Testis (tissue), 2 donors: ENCODE measurements around the gene RMND1.
"Not testable (repeated sequence)": the region's sequence is repeated elsewhere in the genome, so short reads cannot be mapped to it uniquely, and the experiment has no call there.

ENCODE experiments used
- POLR2A ChIP-seq: fragments of 450-650 bp; IDR thresholded peaks from one replicate; pipeline ENCODE4 v1.6.1; 2017; ENCODE audit warnings: antibody characterized with exemption, mild to moderate bottlenecking, moderate library complexity
- TF ChIP-seq, protein P1 (sequence below), 3 experiments: fragments of 450-650 bp in 2 of 3; fragments of 200-600 bp in 1 of 3; sonication (generic) in 1 of 3; IDR thresholded peaks; one replicate each; pipeline ENCODE4 v1.5.1; 2016 to 2019; ENCODE audit warnings: antibody characterized with exemption in 3 of 3, mild to moderate bottlenecking in 2 of 3, moderate library complexity in 1 of 3

DNA sequence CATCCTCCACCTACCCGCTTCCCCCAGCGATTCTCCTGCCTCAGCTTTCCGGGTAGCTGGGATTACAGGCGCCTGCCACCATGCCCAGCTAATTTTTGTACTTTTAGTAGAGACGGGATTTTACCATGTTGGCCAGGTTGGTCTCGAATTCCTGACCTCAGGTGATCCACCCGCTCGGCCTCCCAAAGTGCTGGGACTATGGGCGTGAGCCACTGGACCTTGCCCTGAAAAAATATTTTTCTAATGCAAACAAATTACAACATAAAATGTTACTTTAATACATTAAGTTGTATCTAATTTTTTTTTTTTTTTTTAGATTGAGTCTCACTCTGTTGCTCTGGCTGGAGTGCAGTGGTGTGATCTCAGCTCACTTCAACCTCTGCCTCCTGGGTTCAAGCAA, 69.3 kb downstream of the RMND1 start:
- TF ChIP-seq, protein P1, sequence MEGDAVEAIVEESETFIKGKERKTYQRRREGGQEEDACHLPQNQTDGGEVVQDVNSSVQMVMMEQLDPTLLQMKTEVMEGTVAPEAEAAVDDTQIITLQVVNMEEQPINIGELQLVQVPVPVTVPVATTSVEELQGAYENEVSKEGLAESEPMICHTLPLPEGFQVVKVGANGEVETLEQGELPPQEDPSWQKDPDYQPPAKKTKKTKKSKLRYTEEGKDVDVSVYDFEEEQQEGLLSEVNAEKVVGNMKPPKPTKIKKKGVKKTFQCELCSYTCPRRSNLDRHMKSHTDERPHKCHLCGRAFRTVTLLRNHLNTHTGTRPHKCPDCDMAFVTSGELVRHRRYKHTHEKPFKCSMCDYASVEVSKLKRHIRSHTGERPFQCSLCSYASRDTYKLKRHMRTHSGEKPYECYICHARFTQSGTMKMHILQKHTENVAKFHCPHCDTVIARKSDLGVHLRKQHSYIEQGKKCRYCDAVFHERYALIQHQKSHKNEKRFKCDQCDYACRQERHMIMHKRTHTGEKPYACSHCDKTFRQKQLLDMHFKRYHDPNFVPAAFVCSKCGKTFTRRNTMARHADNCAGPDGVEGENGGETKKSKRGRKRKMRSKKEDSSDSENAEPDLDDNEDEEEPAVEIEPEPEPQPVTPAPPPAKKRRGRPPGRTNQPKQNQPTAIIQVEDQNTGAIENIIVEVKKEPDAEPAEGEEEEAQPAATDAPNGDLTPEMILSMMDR (IDR thresholded peaks at IDR 0.05): not testable (repeated sequence)
- not testable (repeated sequence) for TF ChIP-seq POLR2A
